Mesendoderm (in vitro differentiated cells): ENCODE measurements around the gene CSK.

ENCODE experiments used
- DNase-seq: peaks from one replicate; pipeline ENCODE4 v3.0.0; 2013
- H2AK5ac ChIP-seq: 2 replicates; pipeline ENCODE4 v1.6.1; 2013; ENCODE audit warnings: low read length, inconsistent platforms
- H2BK120ac ChIP-seq: 2 replicates; pipeline ENCODE4 v1.6.1; 2013; ENCODE audit warnings: low read depth, mild to moderate bottlenecking, low read length, moderate library complexity, mixed read lengths
- H2BK15ac ChIP-seq: replicated peaks from 2 replicates; pipeline ENCODE4 v1.6.1; 2013; ENCODE audit warnings: low read depth, mild to moderate bottlenecking, moderate library complexity
- H2BK5ac ChIP-seq: 2 replicates; pipeline ENCODE4 v1.6.1; 2013; ENCODE audit warnings: low read length, inconsistent platforms
- H3K18ac ChIP-seq: 2 replicates; pipeline ENCODE4 v1.6.1; 2013; ENCODE audit warnings: mild to moderate bottlenecking, low read length, mixed read lengths
- H3K23ac ChIP-seq: one replicate; pipeline ENCODE4 v1.6.1; 2013; ENCODE audit warnings: low read length
- H3K27ac ChIP-seq: 2 replicates; pipeline ENCODE4 v1.5.1; 2013; ENCODE audit warnings: low read depth, mild to moderate bottlenecking, inconsistent platforms, low read length, moderate library complexity
- H3K27me3 ChIP-seq: 2 replicates; pipeline ENCODE4 v1.6.1; 2013; ENCODE audit warnings: low read length, control low read depth, mild to moderate bottlenecking, inconsistent platforms; ENCODE audit not compliant: insufficient read depth, poor library complexity
- H3K36me3 ChIP-seq: 2 replicates; pipeline ENCODE4 v1.6.1; 2013; ENCODE audit warnings: low read length, inconsistent platforms; ENCODE audit not compliant: control insufficient read depth, insufficient read depth
- H3K4ac ChIP-seq: one replicate; pipeline ENCODE4 v1.6.1; 2013; ENCODE audit warnings: low read depth, mild to moderate bottlenecking, low read length, moderate library complexity
- H3K4me1 ChIP-seq: 2 replicates; pipeline ENCODE4 v1.6.1; 2013; ENCODE audit warnings: low read depth, low read length, inconsistent platforms; ENCODE audit not compliant: control insufficient read depth
- H3K4me2 ChIP-seq: 2 replicates; pipeline ENCODE4 v1.6.1; 2013; ENCODE audit warnings: low read length
- H3K4me3 ChIP-seq: 2 replicates; pipeline ENCODE4 v1.5.1; 2013; ENCODE audit warnings: mild to moderate bottlenecking, low read length
- H3K56ac ChIP-seq: one replicate; pipeline ENCODE4 v1.6.1; 2013; ENCODE audit warnings: low read length
- H3K79me1 ChIP-seq: 2 replicates; pipeline ENCODE4 v1.6.1; 2013; ENCODE audit warnings: low read length, inconsistent platforms
- H3K79me2 ChIP-seq: 2 replicates; pipeline ENCODE4 v1.6.1; 2013; ENCODE audit warnings: mild to moderate bottlenecking, low read length; ENCODE audit not compliant: control insufficient read depth, insufficient read depth
- H3K9ac ChIP-seq: 2 replicates; pipeline ENCODE4 v1.6.1; 2013; ENCODE audit warnings: low read length, inconsistent platforms
- H4K5ac ChIP-seq: one replicate; pipeline ENCODE4 v1.6.1; 2013; ENCODE audit warnings: low read length
- H4K8ac ChIP-seq: one replicate; pipeline ENCODE4 v1.6.1; 2013; ENCODE audit warnings: low read depth, mild to moderate bottlenecking, control low read depth, low read length, moderate library complexity
- WGBS: extraction: QIAGEN DNeasy Blood & Tissue Kit; methylation state at CpG from one replicate; pipeline ENCODE4 v1.1.7; 2013; ENCODE audit warnings: low lambda C conversion rate, missing lambda C conversion rate; ENCODE audit not compliant: insufficient coverage; ENCODE audit errors: extremely low coverage; 5-methylcytosine and 5-hydroxymethylcytosine counted together

CSK gene

DNA sequence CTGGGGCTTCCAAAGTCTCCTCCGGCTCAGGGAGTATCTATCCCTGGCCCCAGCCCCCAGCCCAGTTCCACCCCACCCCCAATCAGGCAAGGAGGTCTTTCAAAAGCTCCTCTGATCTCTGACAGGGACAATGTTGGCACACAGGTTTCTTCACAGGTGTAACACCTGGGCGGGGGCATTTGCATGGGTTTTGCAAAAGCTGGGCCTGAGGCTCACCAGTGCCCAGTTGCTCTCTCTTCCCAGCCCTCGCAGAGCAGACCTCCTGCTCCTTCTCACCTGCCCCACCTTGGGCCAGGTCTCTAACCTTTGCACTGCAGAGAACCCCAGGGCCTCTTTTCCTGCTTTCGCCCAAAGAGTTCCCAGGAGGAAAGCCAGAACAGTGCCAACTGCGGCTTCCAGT lies 8.6 kb upstream of the CSK start:
- no peak overlapping the region for H3K4me2 ChIP-seq

DNA sequence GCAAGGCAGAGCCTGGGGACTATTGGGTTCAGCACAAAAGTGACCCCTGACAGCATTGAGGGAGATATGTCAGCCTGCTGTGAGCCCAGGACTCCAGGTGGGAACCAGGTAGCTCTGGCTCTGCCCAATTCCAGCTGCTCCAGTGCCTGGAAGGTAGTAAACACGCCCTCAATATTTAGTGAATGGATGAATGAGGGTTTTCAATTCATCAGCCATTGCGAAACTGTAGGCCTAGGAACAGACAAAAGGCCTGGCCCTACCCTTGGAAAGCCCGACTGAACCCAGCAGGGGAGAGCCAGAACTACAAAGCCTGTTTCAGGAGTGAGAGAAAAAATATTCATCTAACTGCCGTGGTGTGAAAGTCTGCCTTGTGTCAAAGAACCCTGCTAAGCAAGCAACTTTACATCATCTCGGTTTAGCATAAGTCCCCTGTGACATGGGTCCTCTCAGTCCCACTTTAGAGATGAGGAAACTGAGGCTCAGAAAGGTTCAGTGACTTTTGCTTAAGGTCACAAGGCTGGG lies 8.1 kb upstream of the CSK start:
- no peaks in the 10 kb centered on the region for H3K27me3 ChIP-seq
- no peak overlapping the region for H2AK5ac ChIP-seq
- DNase-seq = peak; percentile 84
- peak overlapping the region; percentile 40 for H2BK5ac ChIP-seq
- H3K36me3 ChIP-seq = no peaks in the 10 kb centered on the region
- no peak overlapping the region for H3K4me3 ChIP-seq
- H3K4me2 ChIP-seq = no peak overlapping the region
- H3K23ac ChIP-seq = no peak overlapping the region
- WGBS = no CpG with 5 or more reads among the region's 5 CpGs
- H3K56ac ChIP-seq = peak overlapping the region; percentile 73
- H3K27ac ChIP-seq = peak overlapping the region; percentile 92
- H3K79me1 ChIP-seq = no peaks in the 10 kb centered on the region
- H3K18ac ChIP-seq = peak overlapping the region; percentile 70
- no peak overlapping the region for H2BK15ac ChIP-seq
- no peak overlapping the region for H4K8ac ChIP-seq
- H3K4ac ChIP-seq = peak overlapping the region; percentile 46
- no peaks in the 10 kb centered on the region for H3K79me2 ChIP-seq
- peak overlapping the region; percentile 43 for H3K9ac ChIP-seq
- H3K4me1 ChIP-seq = peaks cover 21% of the 10 kb centered on the region
- no peak overlapping the region for H4K5ac ChIP-seq
- H2BK120ac ChIP-seq = peak overlapping the region; percentile 52

More for the DNA sequence above, 8.6 kb upstream of the CSK start:
- Histone ChIP-seq H3K79me1 (no peaks in the 10 kb centered on the region), H3K27ac (peak overlapping the region; percentile 92), H3K56ac (peak overlapping the region; percentile 73), H2AK5ac (no peak overlapping the region), H3K36me3 (no peaks in the 10 kb centered on the region), H4K5ac (no peak overlapping the region), H3K27me3 (no peaks in the 10 kb centered on the region), H3K9ac (peak overlapping the region; percentile 43), H4K8ac (no peak overlapping the region), H2BK120ac (peak overlapping the region; percentile 52), H2BK15ac (no peak overlapping the region), H2BK5ac (peak overlapping the region; percentile 40), H3K4ac (peak overlapping the region; percentile 46), H3K18ac (peak overlapping the region; percentile 70), H3K23ac (no peak overlapping the region), H3K4me1 (peaks cover 18% of the 10 kb centered on the region), H3K79me2 (no peaks in the 10 kb centered on the region), H3K4me3 (no peak overlapping the region)
- no peak for DNase-seq
- WGBS = no CpG with 5 or more reads among the region's 5 CpGs

GRCh38 chr15:74775132-74775562 lies 6.7 kb upstream of the CSK start:
- Histone ChIP-seq H2BK120ac (no peak overlapping the region), H3K4me2 (no peak overlapping the region), H3K9ac (peak overlapping the region; percentile 7), H2AK5ac (no peak overlapping the region), H3K4ac (no peak overlapping the region), H3K79me2 (no peaks in the 10 kb centered on the region), H3K23ac (no peak overlapping the region), H2BK5ac (no peak overlapping the region), H4K8ac (no peak overlapping the region), H3K4me1 (peaks cover 21% of the 10 kb centered on the region), H3K79me1 (no peaks in the 10 kb centered on the region), H3K27ac (no peak overlapping the region), H3K4me3 (no peak overlapping the region), H3K27me3 (no peaks in the 10 kb centered on the region), H2BK15ac (no peak overlapping the region), H4K5ac (no peak overlapping the region), H3K56ac (peak overlapping the region; percentile 67), H3K18ac (no peak overlapping the region), H3K36me3 (no peaks in the 10 kb centered on the region)
- DNase-seq = no peak
- WGBS = no CpG with 5 or more reads among the region's 5 CpGs

- no peaks in the 10 kb centered on the region for H3K79me1 ChIP-seq
- H3K27me3 ChIP-seq = no peaks in the 10 kb centered on the region
- H4K5ac ChIP-seq = no peak overlapping the region
Observed at GRCh38 chr15:74775894-74776293, 6.0 kb upstream of the CSK start.

DNA sequence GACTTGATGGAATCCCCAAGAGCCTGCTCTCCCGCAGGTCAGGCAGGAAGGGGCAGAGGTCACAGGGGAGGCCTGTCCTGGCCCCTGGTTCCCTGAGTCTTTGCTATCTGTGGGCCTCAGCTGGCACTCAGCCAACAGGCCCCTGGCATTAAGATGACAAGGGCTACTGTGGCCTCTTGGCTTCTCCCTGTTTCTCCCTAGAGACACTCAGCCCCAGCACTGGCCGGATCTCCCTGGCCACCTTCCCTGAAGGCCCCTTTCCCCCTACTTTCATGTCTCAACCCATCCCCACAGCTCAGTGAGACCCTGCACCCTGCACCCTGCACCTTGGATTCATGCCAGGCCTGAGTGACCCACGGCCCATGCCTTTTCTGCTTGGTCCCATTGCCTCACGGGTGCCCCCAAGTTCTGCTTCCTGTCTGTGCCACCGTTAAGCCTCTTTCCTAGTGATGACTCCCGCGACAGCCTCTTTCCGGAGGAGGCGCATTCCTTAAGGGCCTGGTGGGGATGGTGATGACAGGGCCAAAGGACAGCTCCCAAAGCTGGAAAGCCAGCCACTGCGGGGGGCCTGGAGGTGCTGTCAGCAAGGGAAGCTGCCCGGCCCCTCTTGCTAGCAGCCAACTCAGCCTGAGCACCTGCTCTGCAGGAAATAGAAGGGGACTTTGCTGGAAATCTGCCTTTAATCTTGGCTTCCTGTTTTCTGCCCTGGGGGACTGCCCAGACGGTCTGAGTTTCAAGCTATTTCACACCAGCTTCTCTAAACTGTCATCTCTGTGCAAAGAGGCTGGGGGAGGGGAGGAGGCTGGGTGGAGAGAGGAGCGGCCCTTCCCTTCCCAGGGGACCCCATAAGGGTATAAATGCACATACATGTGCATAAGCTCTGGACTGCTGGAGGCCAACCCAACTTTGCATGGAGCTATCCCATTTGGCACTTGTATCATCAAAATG lies 4.8 kb upstream of the CSK start:
- H3K27me3 ChIP-seq = no peaks in the 10 kb centered on the region
- no peak overlapping the region for H4K5ac ChIP-seq
- no peak overlapping the region for H3K23ac ChIP-seq
- no peaks in the 10 kb centered on the region for H3K79me1 ChIP-seq
- H4K8ac ChIP-seq = no peak overlapping the region
- H2BK120ac ChIP-seq = no peak overlapping the region
- H3K56ac ChIP-seq = peak overlapping the region; percentile 78
- H3K36me3 ChIP-seq = no peaks in the 10 kb centered on the region
- no peaks in the 10 kb centered on the region for H3K79me2 ChIP-seq
- WGBS = no CpG with 5 or more reads among the region's 13 CpGs
- no peak overlapping the region for H3K4me3 ChIP-seq
- H2AK5ac ChIP-seq = no peak overlapping the region
- DNase-seq = peak; percentile 96
- no peak overlapping the region for H2BK15ac ChIP-seq
- H3K4ac ChIP-seq = peak overlapping the region; percentile 73
- peaks cover 21% of the 10 kb centered on the region for H3K4me1 ChIP-seq
- no peak overlapping the region for H3K4me2 ChIP-seq
- H2BK5ac ChIP-seq = peak overlapping the region; percentile 5
- H3K9ac ChIP-seq = no peak overlapping the region
- H3K18ac ChIP-seq = peak overlapping the region; percentile 7
- H3K27ac ChIP-seq = peak overlapping the region; percentile 98

More at GRCh38 chr15:74775894-74776293, 6.0 kb upstream of the CSK start:
- H3K9ac ChIP-seq = no peak overlapping the region
- H2BK5ac ChIP-seq = no peak overlapping the region
- peak overlapping the region; percentile 67 for H3K56ac ChIP-seq
- H2AK5ac ChIP-seq = no peak overlapping the region
- H3K4ac ChIP-seq = no peak overlapping the region
- no peaks in the 10 kb centered on the region for H3K79me2 ChIP-seq
- H3K4me1 ChIP-seq = peaks cover 21% of the 10 kb centered on the region
- H4K8ac ChIP-seq = no peak overlapping the region
- H3K4me2 ChIP-seq = no peak overlapping the region
- no CpG with 5 or more reads among the region's 4 CpGs for WGBS
- H2BK15ac ChIP-seq = no peak overlapping the region
- no peak for DNase-seq
- no peak overlapping the region for H3K27ac ChIP-seq
- no peak overlapping the region for H3K23ac ChIP-seq
- no peak overlapping the region for H2BK120ac ChIP-seq
- no peak overlapping the region for H3K4me3 ChIP-seq
- H3K36me3 ChIP-seq = no peaks in the 10 kb centered on the region
- H3K18ac ChIP-seq = peak overlapping the region; percentile 33
